Heart left ventricle (tissue), 16 donors: ENCODE data around the gene ATPAF2. TPM values are rescaled to one million over a fixed set of nuclear protein-coding genes. Genes with fewer than 3 reads are reported as not detected.

Experiments
- ATAC-seq, 4 donors: fragments of 200-7000 bp; cut with Tn5 transposase; one replicate each; pipeline ENCODE4 v1.9.1; 2020 to 2022; ENCODE audit warnings: moderate library complexity in 4 of 4, mild to moderate bottlenecking in 3 of 4, moderate number of reproducible peaks in 1 of 4
- DNase-seq, 5 donors: peaks; one replicate each; pipeline ENCODE4 v3.0.0-alpha.2; 2020
- H3K27ac ChIP-seq, 12 donors: fragments of 200-600 bp; sonication (generic) in 4 of 12; one replicate each; pipeline versions ENCODE4 v1.5.0 to v1.8.0; 2016 to 2022; ENCODE audit warnings: mild to moderate bottlenecking in 2 of 12
- H3K27me3 ChIP-seq, 9 donors: fragments of 200-600 bp; sonication (generic) in 2 of 9; one replicate each; pipeline versions ENCODE4 v1.5.1 to v1.8.0; 2016 to 2022; ENCODE audit warnings: mild to moderate bottlenecking in 3 of 9
- H3K36me3 ChIP-seq, 9 donors: fragments of 200-600 bp; sonication (generic) in 2 of 9; one replicate each; pipeline versions ENCODE4 v1.5.0 to v1.8.0; 2018 to 2022; ENCODE audit warnings: mild to moderate bottlenecking in 2 of 9
- H3K4me1 ChIP-seq, 12 donors: fragments of 200-600 bp; sonication (generic) in 4 of 12; one replicate each; pipeline versions ENCODE4 v1.5.0 to v1.8.0; 2016 to 2022; ENCODE audit warnings: mild to moderate bottlenecking in 3 of 12
- H3K4me3 ChIP-seq, 12 donors: fragments of 200-600 bp; sonication (generic) in 4 of 12; one replicate each; pipeline versions ENCODE4 v1.5.0 to v1.8.0; 2017 to 2022; ENCODE audit warnings: mild to moderate bottlenecking in 9 of 12, moderate library complexity in 4 of 12
- H3K9me3 ChIP-seq, 12 donors: fragments of 200-600 bp; sonication (generic) in 4 of 12; one replicate each; pipeline versions ENCODE4 v1.5.0 to v1.8.0; 2016 to 2022; ENCODE audit warnings: mild to moderate bottlenecking in 1 of 12
- CTCF ChIP-seq, 12 donors: fragments of 200-600 bp; sonication (generic) in 4 of 12; IDR thresholded peaks; one replicate each; pipeline versions ENCODE4 v1.5.0 to v1.8.0; 2018 to 2022; ENCODE audit warnings: antibody characterized with exemption in 12 of 12, mild to moderate bottlenecking in 5 of 12
- POLR2A ChIP-seq, 2 donors: fragments of 450-650 bp; IDR thresholded peaks; one replicate each; pipeline ENCODE4 v1.6.1; 2017; ENCODE audit warnings: antibody characterized with exemption in 2 of 2, mild to moderate bottlenecking in 2 of 2, moderate library complexity in 2 of 2
- WGBS, 4 donors: extraction: QIAGEN DNeasy Blood & Tissue Kit in 2 of 4; methylation state at CpG; one replicate each; pipeline versions ENCODE4 v1.1.5 to v1.1.7; 2013 to 2018; 5-methylcytosine and 5-hydroxymethylcytosine counted together
- intact Hi-C, 10 donors: fragments of 100-400 bp; cut with DNase I; formaldehyde crosslinking; loops; one replicate each; pipeline versions ENCODE4 v1.11.1 to v1.14.2; 2022
- polyA plus RNA-seq, 2 donors: library from polyadenylated mRNA; stranded (reverse); fragments of 200-250 nt; gene quantifications; one replicate each; pipeline ENCODE4 v1.2.3, GENCODE V29; 2013
- total RNA-seq, 9 donors: library from RNA; depleted of rRNA in 2 of 9; stranded (reverse); fragments of >200 nt in 2 of 9; fragmentation: NEBNext Ultra II Directional in 3 of 9; extraction: Animal tissue kit (Norgen Biotek cat#: 25700) in 3 of 9; gene quantifications; one replicate each; pipeline versions ENCODE4 v1.1.0 to v1.2.4, GENCODE V29; 2016 to 2023
- donor health status: ischemic (EF 13 %, LVEDD 7.1; RV severe dilation, severe dysfunction).
- donor health status: healthy with polysubstance abuse.
- donor health status: DM: no; HTN: yes; CAD: no.
- donor health status: DM: no; HTN: no; CAD: no.
- donor health status: ischemic (EF 25% LVEDD 6.9; RV normal size, moderate dysfunction).
- donor health status: ischemic (EF 25% LVEDD 5.7; RV mildly dilated, moderate dysfunction).
- donor health status: healthy.
- donor health status: DM: yes; HTN: yes; CAD: no.
- donor health status: ischemic (EF 35%, LVEDD 5.7; RV mildly dilated, moderate dysfunction).
- donor health status: nonischemic (EF 11% LVEDD 7.7; RV severe dilation, severe dysfunction).
- donor health status: DM: yes; HTN: yes; CAD: no.
- donor health status: PGD.
- donor health status: ischemic (EF 29% LVEDD 5.4; RV normal size, mild dysfunction).
- donor health status: nonischemic (EF 23%, LVEDD 6.1; RV moderate dilation, normal function).

The ATPAF2 gene
- total and polyA plus RNA-seq, 11 donors = 25.6 to 51.4 (median 37.6) TPM

- peak overlapping the region in 9 of 12 donors; percentile 4 to 66 (median 41) for H3K27ac ChIP-seq
- peaks cover 3 to 44% (median 29%) of the 10 kb centered on the region in 12 donors for H3K4me1 ChIP-seq
- whole genome bisulfite sequencing, 4 donors = 3 to 4% (median 4%) methylated on average over 13 of the region's 13 CpGs
- peak overlapping the region; percentile 24 to 85 (median 63) for H3K4me3 ChIP-seq
- ATAC-seq (no peak), DNase-seq (no peak)
- no peaks in the 10 kb centered on the region for H3K36me3 ChIP-seq
- intact Hi-C loops = loop anchor here in 8 of 10 donors (2.0 to 10.0 kb wide), 11 partner anchors 46 to 151 kb away; partner anchors contain the start of genes ATPAF2 (in 3 of the 8) and GID4 (in 3 of the 8)
- H3K27me3 ChIP-seq = no peaks in the 10 kb centered on the region
- no peak for TF ChIP-seq CTCF (IDR thresholded peaks at IDR 0.05)
- no peak for TF ChIP-seq POLR2A (IDR thresholded peaks at IDR 0.05)
- no peaks in the 10 kb centered on the region for H3K9me3 ChIP-seq
Observed at GRCh38 chr17:17972952-17973254, 66.1 kb downstream of the ATPAF2 start.

GRCh38 chr17:17972126-17972951 is 66.6 kb downstream of the ATPAF2 start, which contains the start of the genes DRC3 and TOM1L2:
Gene DRC3, plus strand, starts transcription at chr17:17972862. Its CDS starts 4,737 bp downstream, at chr17:17977599.
Gene TOM1L2, minus strand, starts transcription at chr17:17972400. Its CDS starts 87 bp downstream, at chr17:17972313.
- Histone ChIP-seq H3K27me3 (no peaks in the 10 kb centered on the region), H3K9me3 (no peaks in the 10 kb centered on the region), H3K27ac (peak within 1 kb of the TSS; percentile 66 to 95 (median 93)), H3K4me1 (peaks cover 3 to 46% (median 29%) of the 10 kb centered on the region in 12 donors), H3K36me3 (no peaks in the 10 kb centered on the region), H3K4me3 (peak within 1 kb of the TSS; percentile 71 to 98 (median 91))
- peak; percentile 100 for DNase-seq
- ATAC-seq = peak; percentile 97 to 98 (median 98)
- 0 to 2% (median 0%) methylated on average over 34 to 59 of the region's 59 CpGs for WGBS, 4 donors
- TF ChIP-seq POLR2A (IDR thresholded peaks at IDR 0.05) = peak; percentile 96
- TF ChIP-seq CTCF (IDR thresholded peaks at IDR 0.05) = peak in 7 of 12 donors; percentile 4 to 57 (median 39)
- intact Hi-C loops = loop anchor here in 8 of 10 donors (2.0 to 10.0 kb wide), 11 partner anchors 45 to 150 kb away; partner anchors contain the start of genes ATPAF2 (in 3 of the 8) and GID4 (in 3 of the 8)

DNA sequence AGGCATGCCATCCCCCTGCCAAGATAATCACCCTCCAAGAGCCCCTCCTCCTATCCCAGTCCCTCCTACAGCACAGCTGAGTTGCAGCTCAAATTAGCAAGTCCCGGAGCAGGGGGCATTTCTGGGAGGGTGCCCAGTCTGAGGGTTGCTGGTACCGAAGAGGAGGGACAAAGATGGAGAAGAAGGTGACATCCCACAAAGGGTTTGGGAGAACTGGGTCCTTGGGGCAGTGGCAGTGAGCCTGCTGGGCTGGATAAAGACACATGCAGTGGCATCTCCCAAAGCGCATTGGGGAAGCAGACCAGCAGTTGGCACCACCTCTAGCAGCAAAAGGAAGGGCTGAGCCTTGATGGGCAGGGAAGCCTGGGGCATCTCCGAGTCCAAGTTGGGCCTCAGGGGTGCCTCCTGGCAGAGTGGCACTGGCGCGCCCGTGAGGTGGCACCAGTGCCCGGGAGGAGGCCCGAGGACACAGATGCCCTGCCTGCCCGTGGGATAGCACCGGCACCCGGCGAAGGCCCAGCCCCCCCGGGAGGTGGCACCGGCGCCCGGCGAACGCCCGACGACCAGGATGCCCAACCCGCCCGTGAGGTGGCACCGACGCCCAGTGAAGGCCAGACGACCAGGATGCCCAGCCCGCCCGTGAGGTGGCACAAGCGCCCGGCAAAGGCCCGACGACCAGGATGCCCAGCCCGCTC is 67.4 kb downstream of the ATPAF2 start:
- H3K27ac ChIP-seq = peak overlapping the region; percentile 66 to 95 (median 93)
- DNase-seq (peak; percentile 58 to 77 (median 69)), ATAC-seq (peak in 3 of 4 donors; percentile 20 to 38 (median 29))
- peak overlapping the region; percentile 71 to 98 (median 91) for H3K4me3 ChIP-seq
- H3K9me3 ChIP-seq = no peaks in the 10 kb centered on the region
- 1 to 18% (median 2%) methylated on average over 3 to 33 of the region's 33 CpGs for WGBS, 4 donors
- no peaks in the 10 kb centered on the region for H3K36me3 ChIP-seq
- intact Hi-C loops = loop anchor here in 8 of 10 donors (2.0 to 10.0 kb wide), 13 partner anchors 44 to 149 kb away; partner anchors contain the start of genes ATPAF2 (in 3 of the 8) and GID4 (in 3 of the 8)
- no peaks in the 10 kb centered on the region for H3K27me3 ChIP-seq
- no peak for TF ChIP-seq CTCF (IDR thresholded peaks at IDR 0.05)
- TF ChIP-seq POLR2A (IDR thresholded peaks at IDR 0.05) = no peak
- peaks cover 3 to 46% (median 30%) of the 10 kb centered on the region in 12 donors for H3K4me1 ChIP-seq
